Sigmoid colon (tissue), 4 donors: ENCODE measurements around the gene CEP85.

Experiments used
- CTCF ChIP-seq, 4 experiments: fragments of 450-650 bp in 3 of 4; fragments of 200-600 bp in 1 of 4; IDR thresholded peaks; one replicate each; pipeline ENCODE4 v1.5.1; 2016 to 2019; ENCODE audit warnings: antibody characterized with exemption in 4 of 4, mild to moderate bottlenecking in 3 of 4, moderate library complexity in 2 of 4
- POLR2AphosphoS5 ChIP-seq, 4 donors: sonication (generic); formaldehyde crosslinking; IDR thresholded peaks; one replicate each; pipeline ENCODE4 v1.6.1; 2017; ENCODE audit warnings: antibody characterized with exemption in 4 of 4

GRCh38 chr1:26252718-26253117 lies 18.7 kb downstream of the CEP85 start:
- TF ChIP-seq CTCF (IDR thresholded peaks at IDR 0.05), result no peak
- no peak for TF ChIP-seq POLR2AphosphoS5 (IDR thresholded peaks at IDR 0.05)
